OCI-LY3 (cell line): ENCODE measurements around the gene NPTN.

Experiments used
- CTCF ChIP-seq: fragments of 200-600, 300-600 bp; sonication (generic); IDR thresholded peaks from 2 replicates; pipeline ENCODE4 v1.5.1; 2014; ENCODE audit warnings: antibody characterized with exemption, low read length, low read depth
- EZH2phosphoT487 ChIP-seq: fragments of 200-600 bp; shearing (Covaris generic); IDR thresholded peaks from 2 replicates; pipeline ENCODE4 v1.6.1; 2018; ENCODE audit warnings: antibody characterized with exemption, mixed run types, low read depth

- TF ChIP-seq CTCF: no peak
- no peak for TF ChIP-seq EZH2phosphoT487
These were observed 61.8 kb downstream of the NPTN start for GRCh38 chr15:73571346-73571745.
